Fibroblast of lung (primary cell): Measurements from ENCODE around the gene RAB13.

Experiments used
- CTCF ChIP-seq, 2 donors: IDR thresholded peaks in 1 of 2; conservative IDR thresholded peaks in 1 of 2; 1 replicate in 1 of 2; 2 replicates in 1 of 2; pipeline ENCODE4 v1.5.1; 2011 to 2012; ENCODE audit warnings: low read length in 2 of 2, control low read depth in 1 of 2, inconsistent platforms in 1 of 2, low read depth in 1 of 2, mild to moderate bottlenecking in 1 of 2
- EZH2 ChIP-seq: IDR thresholded peaks from 2 replicates; pipeline ENCODE4 v1.5.1; 2012; ENCODE audit warnings: low read length, control low read depth, mild to moderate bottlenecking; ENCODE audit errors: missing control alignments

DNA sequence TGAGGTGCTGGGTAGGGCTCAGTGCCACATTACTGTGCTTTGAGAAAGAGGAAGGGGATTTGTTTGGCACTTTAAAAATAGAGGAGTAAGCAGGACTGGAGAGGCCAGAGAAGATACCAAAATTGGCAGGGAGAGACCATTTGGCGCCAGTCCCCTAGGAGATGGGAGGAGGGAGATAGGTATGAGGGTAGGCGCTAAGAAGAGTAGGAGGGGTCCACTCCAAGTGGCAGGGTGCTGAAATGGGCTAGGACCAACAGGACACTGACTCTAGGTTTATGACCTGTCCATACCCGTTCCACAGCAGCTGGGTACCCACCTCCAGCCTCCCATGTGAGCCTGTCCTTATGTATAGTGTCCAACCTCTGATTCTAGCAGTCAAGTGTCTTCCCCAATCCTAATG, 26.7 kb downstream of the RAB13 start:
- no peak for TF ChIP-seq EZH2
- TF ChIP-seq CTCF (conservative IDR thresholded peaks at IDR 0.05 in 1 of 2, IDR thresholded peaks at IDR 0.05 in 1 of 2; ENCODE audit: low read depth in 1 of 2, low read length in 2 of 2): no peak
